Fibroblast of mammary gland (primary cell): ENCODE data around the gene RAB8A.

Experiments
- DNase-seq: peaks from one replicate; pipeline ENCODE4 v3.0.0-alpha.2; 2010; ENCODE audit warnings: low read depth
- H3K4me3 ChIP-seq: 2 replicates; pipeline ENCODE4 v1.5.1; 2011; ENCODE audit warnings: low read depth, mild to moderate bottlenecking, low read length, moderate library complexity; ENCODE audit not compliant: control insufficient read depth
- TF ChIP-seq, protein P1 (sequence below): conservative IDR thresholded peaks from 2 replicates; pipeline ENCODE4 v1.5.1; 2011; ENCODE audit warnings: low read depth, low read length, inconsistent platforms; ENCODE audit not compliant: control insufficient read depth, insufficient read depth

Gene RAB8A

DNA sequence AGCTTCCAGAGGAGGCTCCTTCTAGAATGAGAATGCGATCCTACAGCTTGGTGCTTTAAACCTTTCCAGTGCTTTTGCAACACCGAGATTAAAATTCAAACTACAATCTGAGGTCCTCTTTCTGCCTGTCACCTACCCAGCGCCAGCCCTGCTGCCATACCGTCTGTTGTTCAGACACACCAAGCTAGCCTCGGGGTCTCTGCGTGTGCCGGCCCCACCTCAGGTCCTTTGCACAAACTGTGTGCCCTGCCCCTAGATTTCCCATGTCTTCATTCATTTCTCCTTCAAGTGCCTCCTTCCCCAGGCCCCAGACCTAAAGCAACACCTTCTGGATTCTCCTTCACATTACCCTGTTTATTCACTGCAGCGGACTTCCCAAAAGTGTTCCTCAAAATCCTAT, 42.9 kb downstream of the RAB8A start:
- DNase-seq, result no peak
- TF ChIP-seq, protein P1, sequence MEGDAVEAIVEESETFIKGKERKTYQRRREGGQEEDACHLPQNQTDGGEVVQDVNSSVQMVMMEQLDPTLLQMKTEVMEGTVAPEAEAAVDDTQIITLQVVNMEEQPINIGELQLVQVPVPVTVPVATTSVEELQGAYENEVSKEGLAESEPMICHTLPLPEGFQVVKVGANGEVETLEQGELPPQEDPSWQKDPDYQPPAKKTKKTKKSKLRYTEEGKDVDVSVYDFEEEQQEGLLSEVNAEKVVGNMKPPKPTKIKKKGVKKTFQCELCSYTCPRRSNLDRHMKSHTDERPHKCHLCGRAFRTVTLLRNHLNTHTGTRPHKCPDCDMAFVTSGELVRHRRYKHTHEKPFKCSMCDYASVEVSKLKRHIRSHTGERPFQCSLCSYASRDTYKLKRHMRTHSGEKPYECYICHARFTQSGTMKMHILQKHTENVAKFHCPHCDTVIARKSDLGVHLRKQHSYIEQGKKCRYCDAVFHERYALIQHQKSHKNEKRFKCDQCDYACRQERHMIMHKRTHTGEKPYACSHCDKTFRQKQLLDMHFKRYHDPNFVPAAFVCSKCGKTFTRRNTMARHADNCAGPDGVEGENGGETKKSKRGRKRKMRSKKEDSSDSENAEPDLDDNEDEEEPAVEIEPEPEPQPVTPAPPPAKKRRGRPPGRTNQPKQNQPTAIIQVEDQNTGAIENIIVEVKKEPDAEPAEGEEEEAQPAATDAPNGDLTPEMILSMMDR, result no peak
- H3K4me3 ChIP-seq, result no peak overlapping the region

DNA sequence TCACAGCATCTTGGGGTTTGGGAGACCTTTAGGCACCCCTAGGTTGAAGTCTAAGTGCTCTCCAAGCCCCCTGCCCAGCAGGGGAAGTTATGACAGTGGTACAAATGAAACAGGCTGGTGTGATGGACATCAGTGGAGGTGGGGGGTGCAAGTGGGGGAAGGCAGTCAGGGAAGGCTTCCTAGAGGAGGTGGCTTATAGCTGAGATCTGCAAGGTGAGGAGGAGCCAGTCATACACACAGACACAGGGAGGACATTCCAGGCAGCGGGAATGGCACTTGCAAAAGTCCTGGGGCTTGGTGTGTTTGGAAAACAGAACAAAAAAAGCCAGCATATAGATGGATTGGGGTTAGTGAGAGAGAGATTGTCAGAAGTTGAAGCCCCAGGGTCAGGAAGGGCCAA, 43.4 kb downstream of the RAB8A start:
- TF ChIP-seq, protein P1, result no peak
- DNase-seq, result no peak
- H3K4me3 ChIP-seq, result no peak overlapping the region

DNA sequence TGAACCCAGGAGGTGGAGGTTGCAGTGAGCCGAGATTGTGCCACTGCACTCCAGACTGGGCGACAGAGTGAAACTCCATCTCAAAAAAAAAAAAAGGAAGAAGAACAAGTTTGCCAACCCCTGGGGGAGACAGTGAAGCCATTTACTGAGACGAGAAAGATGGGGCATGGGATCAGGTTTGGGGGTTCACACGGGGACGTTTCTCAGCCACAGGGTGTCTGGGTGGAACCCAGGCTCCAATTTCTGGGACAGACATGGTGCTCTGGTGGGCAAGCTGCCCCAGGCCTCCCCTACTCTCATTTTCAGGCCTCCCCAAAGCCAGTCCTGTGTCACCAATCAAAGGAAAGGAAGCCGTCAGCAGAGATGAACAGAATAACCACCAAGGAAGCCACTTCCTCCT, 45.2 kb downstream of the RAB8A start:
- TF ChIP-seq, protein P1, result no peak
- H3K4me3 ChIP-seq, result no peak overlapping the region
- DNase-seq, result no peak

DNA sequence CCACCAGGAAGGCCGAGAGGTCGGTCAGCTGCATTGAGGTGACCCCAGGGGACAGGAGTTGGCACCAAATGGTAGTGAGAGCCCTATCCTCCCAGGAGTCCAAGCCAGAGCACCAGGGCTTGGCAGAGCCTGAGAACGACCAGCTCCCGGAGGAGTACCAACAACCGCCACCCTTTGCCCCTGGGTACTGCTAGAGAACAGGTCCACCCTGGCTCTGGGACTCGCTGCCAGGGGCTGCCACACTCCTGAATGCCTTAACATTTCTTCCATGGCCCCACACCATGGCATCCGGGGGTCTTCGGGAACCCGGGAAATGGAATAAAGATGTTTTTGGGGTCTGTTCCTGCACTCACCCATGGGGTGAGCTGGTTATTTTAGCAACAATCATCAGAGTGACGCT, 45.9 kb downstream of the RAB8A start:
- TF ChIP-seq, protein P1, result no peak
- no peak for DNase-seq
- no peak overlapping the region for H3K4me3 ChIP-seq

- TF ChIP-seq, protein P1, result no peak
- DNase-seq, result no peak
These were observed 48.0 kb downstream of the RAB8A start for GRCh38 chr19:16159655-16160054.

DNA sequence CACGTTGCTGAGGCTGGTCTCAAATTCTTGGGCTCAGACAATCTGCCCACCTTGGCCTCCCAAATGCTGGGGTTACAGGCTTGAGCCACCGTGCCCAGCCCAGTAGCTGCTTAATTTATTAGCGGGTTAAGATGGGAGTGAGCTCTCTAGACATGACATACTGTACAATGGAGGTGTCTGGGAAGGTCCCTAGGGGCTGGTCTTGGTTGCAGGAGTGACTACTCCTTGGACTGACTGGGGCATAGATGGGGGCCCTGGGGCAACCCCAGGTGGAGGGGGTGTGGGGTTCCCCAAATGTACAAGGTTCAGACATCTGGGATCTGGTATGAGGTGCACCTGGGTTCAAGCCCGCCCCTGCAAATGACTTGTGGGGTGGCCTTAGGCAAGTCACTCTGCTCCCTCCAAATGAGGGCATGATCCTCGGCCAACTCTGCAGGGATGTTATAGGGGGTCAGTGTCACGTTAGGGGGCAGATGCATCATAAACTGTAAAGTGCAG, 48.8 kb downstream of the RAB8A start:
- TF ChIP-seq, protein P1, result no peak
- H3K4me3 ChIP-seq, result no peak overlapping the region

More at GRCh38 chr19:16159655-16160054, 48.0 kb downstream of the RAB8A start:
- H3K4me3 ChIP-seq, result no peak overlapping the region

More for the DNA sequence above, 48.8 kb downstream of the RAB8A start:
- no peak for DNase-seq
